ENCODE measurements around the gene LTBP1. TPM values are rescaled to one million over a fixed set of nuclear protein-coding genes. Genes with fewer than 3 reads are reported as not detected.

LTBP1 gene
- total RNA-seq, 6 experiments from 2014 or later = 260 to 409 (median 335) TPM

DNA sequence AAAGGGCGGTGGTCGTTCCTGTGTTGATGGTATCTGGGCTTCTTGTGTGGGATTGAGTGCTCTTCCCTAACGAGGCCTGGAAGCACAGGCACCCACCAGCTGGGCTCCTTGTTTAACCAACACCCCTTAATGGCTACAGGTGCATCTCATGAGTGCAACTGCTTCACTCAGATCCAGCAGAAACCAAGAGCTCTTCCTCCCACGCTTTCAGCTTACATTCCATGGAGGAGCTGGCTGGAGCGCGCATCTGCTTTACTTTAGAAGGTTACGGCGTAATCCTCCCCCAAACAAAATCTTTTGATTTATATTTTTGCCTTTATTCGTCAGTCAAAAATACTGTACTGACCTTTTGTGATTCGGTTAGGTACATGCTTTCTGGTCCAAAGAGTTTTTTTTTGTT lies 174.7 kb downstream of the LTBP1 start:
- Mint-ChIP-seq H3K9me3 (no peaks in the 10 kb centered on the region), H3K27me3 (ENCODE audit: insufficient read depth) (no peaks in the 10 kb centered on the region), H3K36me3 (ENCODE audit: low read depth) (peaks cover 10% of the 10 kb centered on the region), H3K27ac (no peak overlapping the region), H3K4me3 (no peak overlapping the region), H3K4me1 (ENCODE audit: low read depth) (peaks cover 13% of the 10 kb centered on the region)
- DNase-seq = no peak
- TF ChIP-seq, protein P1, sequence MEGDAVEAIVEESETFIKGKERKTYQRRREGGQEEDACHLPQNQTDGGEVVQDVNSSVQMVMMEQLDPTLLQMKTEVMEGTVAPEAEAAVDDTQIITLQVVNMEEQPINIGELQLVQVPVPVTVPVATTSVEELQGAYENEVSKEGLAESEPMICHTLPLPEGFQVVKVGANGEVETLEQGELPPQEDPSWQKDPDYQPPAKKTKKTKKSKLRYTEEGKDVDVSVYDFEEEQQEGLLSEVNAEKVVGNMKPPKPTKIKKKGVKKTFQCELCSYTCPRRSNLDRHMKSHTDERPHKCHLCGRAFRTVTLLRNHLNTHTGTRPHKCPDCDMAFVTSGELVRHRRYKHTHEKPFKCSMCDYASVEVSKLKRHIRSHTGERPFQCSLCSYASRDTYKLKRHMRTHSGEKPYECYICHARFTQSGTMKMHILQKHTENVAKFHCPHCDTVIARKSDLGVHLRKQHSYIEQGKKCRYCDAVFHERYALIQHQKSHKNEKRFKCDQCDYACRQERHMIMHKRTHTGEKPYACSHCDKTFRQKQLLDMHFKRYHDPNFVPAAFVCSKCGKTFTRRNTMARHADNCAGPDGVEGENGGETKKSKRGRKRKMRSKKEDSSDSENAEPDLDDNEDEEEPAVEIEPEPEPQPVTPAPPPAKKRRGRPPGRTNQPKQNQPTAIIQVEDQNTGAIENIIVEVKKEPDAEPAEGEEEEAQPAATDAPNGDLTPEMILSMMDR (IDR thresholded peaks at IDR 0.05) = no peak

DNA sequence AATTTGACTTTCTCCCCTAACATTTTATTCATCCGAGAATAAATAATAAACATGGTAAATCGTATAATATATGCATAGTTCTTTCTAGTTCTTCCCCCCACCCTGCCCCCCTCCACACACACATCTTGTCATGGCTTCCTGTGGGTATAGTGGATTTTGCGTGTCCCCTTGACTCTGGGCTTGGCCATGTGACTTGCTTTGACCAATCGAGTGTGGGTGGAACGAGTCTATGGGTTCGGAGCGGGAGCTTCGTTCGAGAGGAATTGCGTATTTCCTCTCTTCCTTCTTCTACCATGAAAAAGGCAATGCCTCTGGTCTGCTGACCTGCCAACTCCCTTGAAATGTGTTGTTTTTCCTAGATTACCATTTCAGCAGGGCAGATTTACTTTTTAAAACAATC lies 175.2 kb downstream of the LTBP1 start:
- TF ChIP-seq, protein P1 (IDR thresholded peaks at IDR 0.05) = no peak
- Mint-ChIP-seq H3K27me3 (ENCODE audit: insufficient read depth) (no peaks in the 10 kb centered on the region), H3K27ac (no peak overlapping the region), H3K36me3 (ENCODE audit: low read depth) (peaks cover 10% of the 10 kb centered on the region), H3K4me3 (no peak overlapping the region), H3K9me3 (no peaks in the 10 kb centered on the region), H3K4me1 (ENCODE audit: low read depth) (peaks cover 18% of the 10 kb centered on the region)
- no peak for DNase-seq

DNA sequence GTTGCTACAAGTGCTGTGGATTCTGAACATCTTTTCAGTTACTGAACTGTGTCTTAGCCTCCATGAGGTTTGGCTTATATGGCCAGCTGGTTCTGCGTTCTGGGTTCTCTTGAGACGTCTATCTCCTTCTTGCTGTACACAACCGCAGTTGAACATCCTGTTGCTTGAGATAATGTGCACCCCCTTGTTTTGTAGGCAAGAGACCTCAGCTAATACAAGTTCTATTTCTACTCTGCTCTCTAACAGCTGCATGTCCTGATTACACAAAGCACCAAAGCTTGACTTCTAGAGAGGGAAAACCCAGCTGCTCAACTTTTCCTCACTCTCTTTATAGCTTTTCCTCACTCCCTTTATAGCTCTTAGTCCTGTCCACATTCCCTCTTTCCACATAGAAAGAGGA lies 176.0 kb downstream of the LTBP1 start:
- TF ChIP-seq, protein P1 (IDR thresholded peaks at IDR 0.05) = no peak
- no peak overlapping the region for H3K4me3 Mint-ChIP-seq
- no peak overlapping the region for H3K27ac Mint-ChIP-seq
- DNase-seq = no peak
- H3K4me1 Mint-ChIP-seq (ENCODE audit: low read depth) = peaks cover 26% of the 10 kb centered on the region
- no peaks in the 10 kb centered on the region for H3K27me3 Mint-ChIP-seq (ENCODE audit: insufficient read depth)
- H3K9me3 Mint-ChIP-seq = no peaks in the 10 kb centered on the region
- H3K36me3 Mint-ChIP-seq (ENCODE audit: low read depth) = peaks cover 10% of the 10 kb centered on the region

DNA sequence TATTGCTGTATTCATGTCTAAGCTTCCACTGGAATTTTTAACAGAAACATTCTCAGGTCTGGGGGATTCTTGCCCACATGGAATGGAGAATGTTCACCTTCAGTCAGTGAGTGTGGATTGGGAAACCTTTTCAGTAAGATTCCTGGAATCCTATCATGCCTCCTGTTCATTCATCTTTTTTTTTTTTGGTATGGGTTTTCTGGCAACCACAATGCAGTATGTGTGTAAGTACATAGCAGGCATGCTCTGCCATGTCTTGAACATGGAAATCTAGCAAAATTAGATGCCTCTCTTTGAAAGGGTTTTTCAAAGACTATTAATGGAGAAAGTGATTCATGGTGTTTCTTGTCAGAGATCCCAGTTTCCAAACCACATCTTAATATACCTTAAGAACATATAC lies 176.5 kb downstream of the LTBP1 start:
- Mint-ChIP-seq H3K4me3 (no peak overlapping the region), H3K36me3 (ENCODE audit: low read depth) (peaks cover 10% of the 10 kb centered on the region), H3K4me1 (ENCODE audit: low read depth) (peaks cover 31% of the 10 kb centered on the region), H3K27ac (no peak overlapping the region), H3K27me3 (ENCODE audit: insufficient read depth) (no peaks in the 10 kb centered on the region), H3K9me3 (no peaks in the 10 kb centered on the region)
- TF ChIP-seq, protein P1 (IDR thresholded peaks at IDR 0.05) = no peak
- no peak for DNase-seq

DNA sequence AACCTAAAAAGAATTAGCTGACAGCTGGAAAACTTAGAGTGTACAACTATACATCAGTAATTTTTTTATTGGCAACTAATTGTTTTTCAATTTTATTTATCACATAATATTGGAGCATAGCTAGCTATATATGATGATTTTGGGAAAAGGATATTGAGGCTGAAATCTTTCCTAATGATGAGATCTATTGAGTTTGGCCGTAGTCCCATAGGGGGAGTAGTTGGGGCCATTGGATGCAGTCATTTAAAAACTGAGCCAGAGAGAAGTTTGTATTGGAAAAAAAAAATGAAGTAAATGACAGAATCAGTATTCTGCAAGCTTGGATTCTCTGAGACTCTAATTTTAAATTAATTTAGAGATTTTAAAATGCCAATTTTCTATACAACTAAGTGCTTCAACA lies 179.8 kb downstream of the LTBP1 start:
- no peaks in the 10 kb centered on the region for H3K27me3 Mint-ChIP-seq (ENCODE audit: insufficient read depth)
- no peak for DNase-seq
- TF ChIP-seq, protein P1 (IDR thresholded peaks at IDR 0.05) = peak; percentile 54

DNA sequence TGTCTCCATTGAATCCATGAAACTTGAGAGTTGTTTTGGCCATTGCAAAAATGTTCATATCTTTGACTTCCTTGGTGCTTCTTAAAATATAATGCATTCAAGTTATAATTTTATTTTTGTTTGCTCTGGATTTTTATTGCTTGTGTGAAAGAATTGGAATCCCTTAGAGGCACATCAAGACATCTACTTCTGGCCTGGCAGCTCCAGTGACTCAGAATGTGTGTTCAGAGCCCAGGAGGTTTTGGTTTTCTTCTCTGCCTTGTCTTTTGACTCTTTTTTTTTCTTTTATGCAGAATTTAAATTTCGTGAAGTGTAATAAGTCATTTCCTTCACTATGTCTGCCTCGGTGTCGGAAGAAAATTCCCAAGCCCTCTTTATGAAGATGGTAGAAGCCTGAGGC lies 180.2 kb downstream of the LTBP1 start:
- TF ChIP-seq, protein P1 (IDR thresholded peaks at IDR 0.05) = no peak
- DNase-seq = peak; percentile 55
- Mint-ChIP-seq H3K4me1 (ENCODE audit: low read depth) (peaks cover 55% of the 10 kb centered on the region), H3K4me3 (peak overlapping the region; percentile 74), H3K27me3 (ENCODE audit: insufficient read depth) (no peaks in the 10 kb centered on the region), H3K36me3 (ENCODE audit: low read depth) (peaks cover 4% of the 10 kb centered on the region), H3K27ac (peak overlapping the region; percentile 87), H3K9me3 (no peaks in the 10 kb centered on the region)

More for the DNA sequence above, 179.8 kb downstream of the LTBP1 start:
- Mint-ChIP-seq H3K36me3 (ENCODE audit: low read depth) (peaks cover 5% of the 10 kb centered on the region), H3K9me3 (no peaks in the 10 kb centered on the region), H3K27ac (peak overlapping the region; percentile 49), H3K4me1 (ENCODE audit: low read depth) (peaks cover 51% of the 10 kb centered on the region), H3K4me3 (no peak overlapping the region)

All from HFFc6 (cell line).